KMS-11 (cell line): ENCODE measurements around the gene INPP5D.

Experiments used
- H2AFZ ChIP-seq: fragments of 200-600 bp; sonication (generic); 2 replicates; pipeline ENCODE4 v1.6.1; 2016; ENCODE audit warnings: antibody characterized with exemption, mixed run types, low read depth
- H3K27ac ChIP-seq: fragments of 200-600 bp; sonication (generic); 2 replicates; pipeline ENCODE4 v1.6.1; 2016; ENCODE audit warnings: mild to moderate bottlenecking, mixed run types
- H3K27me3 ChIP-seq: fragments of 200-600 bp; sonication (generic); 2 replicates; pipeline ENCODE4 v1.6.1; 2017; ENCODE audit warnings: mild to moderate bottlenecking, low read depth, mixed run types, moderate library complexity; ENCODE audit not compliant: insufficient read depth
- H3K36me3 ChIP-seq: fragments of 200-600 bp; sonication (generic); 2 replicates; pipeline ENCODE4 v1.6.1; 2017; ENCODE audit warnings: mild to moderate bottlenecking, mixed run types; ENCODE audit not compliant: insufficient read depth
- H3K4me1 ChIP-seq: fragments of 200-600 bp; sonication (generic); 2 replicates; pipeline ENCODE4 v1.6.1; 2016; ENCODE audit warnings: mild to moderate bottlenecking, low read depth, mixed run types; ENCODE audit not compliant: poor library complexity, severe bottlenecking
- H3K4me2 ChIP-seq: fragments of 200-600 bp; sonication (generic); 2 replicates; pipeline ENCODE4 v1.7.0; 2016; ENCODE audit warnings: mild to moderate bottlenecking, mixed run types
- H3K4me3 ChIP-seq: fragments of 200-600 bp; sonication (generic); IDR thresholded peaks from 2 replicates; pipeline ENCODE4 v1.6.1; 2017; ENCODE audit warnings: low read depth, low read length, mixed read lengths; ENCODE audit not compliant: insufficient read depth
- H3K79me2 ChIP-seq: fragments of 200-600 bp; sonication (generic); 2 replicates; pipeline ENCODE4 v1.6.1; 2016; ENCODE audit warnings: low read depth, mixed run types; ENCODE audit not compliant: insufficient read depth
- H3K9ac ChIP-seq: fragments of 200-600 bp; sonication (generic); 2 replicates; pipeline ENCODE4 v1.6.1; 2016; ENCODE audit warnings: mild to moderate bottlenecking, mixed run types
- H4K20me1 ChIP-seq: fragments of 200-600 bp; sonication (generic); 2 replicates; pipeline ENCODE4 v1.6.1; 2016; ENCODE audit warnings: mild to moderate bottlenecking, mixed run types; ENCODE audit not compliant: insufficient read depth
- CTCF ChIP-seq: fragments of 200-600 bp; sonication (generic); conservative IDR thresholded peaks from 2 replicates; pipeline ENCODE4 v1.6.1; 2017; ENCODE audit warnings: low read depth, mild to moderate bottlenecking, antibody characterized with exemption, low read length, moderate library complexity, mixed read lengths

The INPP5D gene

GRCh38 chr2:233029321-233029720, 30.8 kb upstream of the INPP5D start:
- Histone ChIP-seq H3K9ac (no peak overlapping the region), H3K27me3 (no peaks in the 10 kb centered on the region), H2AFZ (no peak overlapping the region), H3K79me2 (no peaks in the 10 kb centered on the region), H4K20me1 (no peaks in the 10 kb centered on the region), H3K4me3 (no peak overlapping the region), H3K4me2 (no peak overlapping the region), H3K4me1 (no peaks in the 10 kb centered on the region), H3K27ac (no peak overlapping the region), H3K36me3 (no peaks in the 10 kb centered on the region)
- TF ChIP-seq CTCF: no peak

GRCh38 chr2:233031556-233032500, 28.3 kb upstream of the INPP5D start:
- H3K27ac ChIP-seq: no peak overlapping the region

GRCh38 chr2:233032551-233033320, 27.4 kb upstream of the INPP5D start, which contains the start of gene NEU2:
TSS of gene NEU2 (plus strand) at chr2:233032672. CDS start at chr2:233032672, 0 bp downstream.
- Histone ChIP-seq H3K4me2 (no peak within 1 kb of the TSS), H3K9ac (no peak within 1 kb of the TSS), H3K79me2 (no peaks in the 10 kb centered on the region), H2AFZ (no peak within 1 kb of the TSS), H3K36me3 (no peaks in the 10 kb centered on the region), H4K20me1 (no peaks in the 10 kb centered on the region), H3K4me1 (no peaks in the 10 kb centered on the region), H3K4me3 (no peak within 1 kb of the TSS), H3K27ac (no peak within 1 kb of the TSS), H3K27me3 (no peaks in the 10 kb centered on the region)
- TF ChIP-seq CTCF: no peak

More at GRCh38 chr2:233031556-233032500, 28.3 kb upstream of the INPP5D start:
- Histone ChIP-seq H3K36me3 (no peaks in the 10 kb centered on the region), H3K79me2 (no peaks in the 10 kb centered on the region), H3K4me3 (no peak overlapping the region), H4K20me1 (no peaks in the 10 kb centered on the region), H2AFZ (no peak overlapping the region), H3K27me3 (no peaks in the 10 kb centered on the region), H3K9ac (no peak overlapping the region), H3K4me1 (no peaks in the 10 kb centered on the region), H3K4me2 (no peak overlapping the region)
- no peak for TF ChIP-seq CTCF

GRCh38 chr2:233033672-233034071, 26.5 kb upstream of the INPP5D start:
- Histone ChIP-seq H3K4me2 (no peak overlapping the region), H2AFZ (no peak overlapping the region), H3K9ac (no peak overlapping the region)

More at GRCh38 chr2:233033672-233034071, 26.5 kb upstream of the INPP5D start:
- Histone ChIP-seq H3K27ac (no peak overlapping the region), H3K4me1 (no peaks in the 10 kb centered on the region), H3K36me3 (no peaks in the 10 kb centered on the region), H3K4me3 (no peak overlapping the region), H4K20me1 (no peaks in the 10 kb centered on the region), H3K79me2 (no peaks in the 10 kb centered on the region), H3K27me3 (no peaks in the 10 kb centered on the region)
- no peak for TF ChIP-seq CTCF
